Measurements from ENCODE around the gene GUCD1. TPM values are rescaled to one million over a fixed set of nuclear protein-coding genes. Genes with fewer than 3 reads are reported as not detected.
A peak's percentile ranks its signal among the peaks of the same experiment; 100 is the strongest.

Gene GUCD1
- total RNA-seq, 1 donor from 2014 or later: 77.7 TPM

DNA sequence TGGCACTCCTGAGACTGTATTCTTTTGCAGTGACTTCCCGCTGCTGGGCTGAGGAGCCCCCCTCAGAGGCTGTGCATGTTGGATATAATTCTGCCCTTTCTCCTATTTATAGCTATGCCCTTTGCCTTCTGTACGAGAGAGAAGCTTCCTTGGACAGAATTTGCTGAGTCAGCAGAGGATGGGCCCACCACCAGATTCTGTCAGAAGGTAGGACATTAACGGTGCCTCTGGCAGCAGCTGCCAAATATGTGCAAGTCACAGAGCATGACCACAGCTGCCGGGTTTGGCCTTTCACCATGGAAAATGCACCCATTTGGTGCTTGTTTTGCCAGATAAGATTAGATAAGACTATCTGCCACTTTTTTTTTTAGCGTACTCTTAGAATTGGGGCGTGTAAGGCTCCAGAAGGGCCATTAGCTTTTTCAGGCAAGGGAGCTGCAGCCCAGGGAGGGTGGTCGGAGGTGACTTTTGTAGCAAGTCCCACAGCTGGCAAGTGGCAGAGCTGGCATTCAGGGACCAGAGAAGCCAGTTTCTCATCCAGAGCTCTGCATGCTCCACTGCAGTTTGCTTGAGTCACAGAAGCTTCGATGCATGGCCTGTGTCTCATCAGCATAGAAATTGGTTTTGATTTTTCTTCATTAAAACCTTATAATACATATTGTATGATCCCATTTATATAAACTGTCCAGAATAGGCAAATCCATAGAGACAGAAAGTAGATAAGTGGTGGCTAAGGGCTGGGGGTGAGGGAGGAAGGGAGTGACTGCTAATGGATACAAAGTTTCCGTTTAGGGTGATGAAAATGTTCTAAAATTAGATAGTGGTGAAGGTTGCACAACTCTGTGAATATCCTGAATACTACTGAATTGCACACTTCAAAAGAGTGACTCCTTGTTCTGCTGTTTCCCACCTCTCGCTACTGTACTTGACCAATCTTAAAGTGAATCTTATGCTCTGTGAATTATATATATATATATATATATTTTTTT lies 44.0 kb downstream of the GUCD1 start:
- DNase-seq (ENCODE audit: low read depth): peak; percentile 74
- Histone ChIP-seq H3K27me3 (ENCODE audit: insufficient read depth, low read length) (peaks cover 13% of the 10 kb centered on the region), H3K4me3 (ENCODE audit: insufficient read depth, low read depth, low read length) (no peak overlapping the region), H3K4me2 (ENCODE audit: low read length) (no peak overlapping the region), H4K20me1 (ENCODE audit: insufficient read depth, low read length) (no peaks in the 10 kb centered on the region), H3K27ac (ENCODE audit: low read depth, low read length) (no peak overlapping the region), H3K4me1 (ENCODE audit: insufficient read depth, low read length) (peaks cover 7% of the 10 kb centered on the region), H2AFZ (ENCODE audit: low read depth, low read length) (no peak overlapping the region), H3K79me2 (ENCODE audit: insufficient read depth, low read length) (no peaks in the 10 kb centered on the region), H3K9me3 (ENCODE audit: insufficient read depth, low read depth, low read length) (no peaks in the 10 kb centered on the region), H3K9ac (ENCODE audit: low read length) (no peak overlapping the region), H3K36me3 (ENCODE audit: insufficient read depth, low read length) (no peaks in the 10 kb centered on the region)
- Mint-ChIP-seq H3K27me3 (ENCODE audit: low read depth, unreplicated experiment) (peaks cover 20% of the 10 kb centered on the region), H3K36me3 (ENCODE audit: low read depth, unreplicated experiment) (no peaks in the 10 kb centered on the region), H3K9me3 (ENCODE audit: unreplicated experiment) (no peaks in the 10 kb centered on the region), H3K27ac (ENCODE audit: unreplicated experiment) (peak overlapping the region; percentile 58), H3K4me1 (ENCODE audit: low read depth, unreplicated experiment) (peaks cover 17% of the 10 kb centered on the region), H3K4me3 (ENCODE audit: unreplicated experiment) (peak overlapping the region; percentile 15)
- TF ChIP-seq EZH2 (IDR thresholded peaks at IDR 0.05; ENCODE audit: insufficient read depth, low read length): no peak
- TF ChIP-seq CTCF (IDR thresholded peaks at IDR 0.05; ENCODE audit: insufficient read depth, low read depth, low read length): no peak
- no peak for FAIRE-seq

DNA sequence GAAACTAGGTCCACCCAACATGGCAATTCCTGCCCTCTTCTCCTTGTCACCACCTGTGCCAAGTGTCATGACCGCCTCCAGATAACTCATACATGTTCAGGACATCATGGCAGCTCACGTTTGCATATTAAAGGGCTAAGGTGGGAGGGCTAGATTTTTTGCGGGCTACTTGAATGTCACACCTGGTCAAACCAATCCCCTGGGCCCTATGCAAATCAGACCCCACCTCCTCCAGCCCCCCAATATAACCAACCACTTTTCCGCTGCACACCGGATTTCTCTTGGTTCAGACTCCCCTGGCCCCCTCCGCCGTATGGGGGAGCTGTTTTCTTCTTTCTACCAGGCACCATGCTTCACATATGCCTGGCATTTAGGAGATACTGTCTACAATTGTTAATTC lies 47.2 kb downstream of the GUCD1 start:
- H3K9me3 ChIP-seq (ENCODE audit: insufficient read depth, low read depth, low read length): no peaks in the 10 kb centered on the region
- peaks cover 6% of the 10 kb centered on the region for H3K4me1 ChIP-seq (ENCODE audit: insufficient read depth, low read length)
- no peak overlapping the region for H3K27ac ChIP-seq (ENCODE audit: low read depth, low read length)
- no peak for FAIRE-seq
- no peak overlapping the region for H3K4me3 Mint-ChIP-seq (ENCODE audit: unreplicated experiment)
- no peak overlapping the region for H2AFZ ChIP-seq (ENCODE audit: low read depth, low read length)
- no peak for DNase-seq (ENCODE audit: low read depth)
- no peaks in the 10 kb centered on the region for H3K36me3 Mint-ChIP-seq (ENCODE audit: low read depth, unreplicated experiment)
- peaks cover 15% of the 10 kb centered on the region for H3K27me3 Mint-ChIP-seq (ENCODE audit: low read depth, unreplicated experiment)
- H3K27ac Mint-ChIP-seq (ENCODE audit: unreplicated experiment): no peak overlapping the region
- no peak overlapping the region for H3K9ac ChIP-seq (ENCODE audit: low read length)
- no peaks in the 10 kb centered on the region for H3K36me3 ChIP-seq (ENCODE audit: insufficient read depth, low read length)
- H4K20me1 ChIP-seq (ENCODE audit: insufficient read depth, low read length): no peaks in the 10 kb centered on the region
- TF ChIP-seq CTCF (IDR thresholded peaks at IDR 0.05; ENCODE audit: insufficient read depth, low read depth, low read length) (no peak), EZH2 (IDR thresholded peaks at IDR 0.05; ENCODE audit: insufficient read depth, low read length) (no peak)
- no peaks in the 10 kb centered on the region for H3K27me3 ChIP-seq (ENCODE audit: insufficient read depth, low read length)
- no peak overlapping the region for H3K4me2 ChIP-seq (ENCODE audit: low read length)
- H3K79me2 ChIP-seq (ENCODE audit: insufficient read depth, low read length): no peaks in the 10 kb centered on the region
- H3K9me3 Mint-ChIP-seq (ENCODE audit: unreplicated experiment): no peaks in the 10 kb centered on the region
- no peak overlapping the region for H3K4me3 ChIP-seq (ENCODE audit: insufficient read depth, low read depth, low read length)
- peaks cover 15% of the 10 kb centered on the region for H3K4me1 Mint-ChIP-seq (ENCODE audit: low read depth, unreplicated experiment)

Data from astrocyte (in vitro differentiated cells and primary cell).